ENCODE data around the gene DUXB. TPM values are rescaled to one million over a fixed set of nuclear protein-coding genes. Genes with fewer than 3 reads are reported as not detected.

The DUXB gene
- total RNA-seq, 3 donors from 2014 or later (not counting 1 experiment from before 2014, with no cell fraction given) = not detected

- peaks cover 45% of the 10 kb centered on the region for H3K36me3 ChIP-seq (ENCODE audit: control insufficient read depth, insufficient read depth, low read length)
- no peaks in the 10 kb centered on the region for H3K27me3 ChIP-seq (ENCODE audit: control insufficient read depth, insufficient read depth, low read length)
- Mint-ChIP-seq H3K4me1 (peaks cover 18 to 26% of the 10 kb centered on the region in 2 donors), H3K9me3 (no peaks in the 10 kb centered on the region), H3K4me3 (no peak overlapping the region), H3K27ac (peak overlapping the region in 1 of 2 donors; percentile 73), H3K27me3 (ENCODE audit: low read depth in 2 of 2) (no peaks in the 10 kb centered on the region), H3K36me3 (peaks cover 18% of the 10 kb centered on the region)
- TF ChIP-seq CTCF (IDR thresholded peaks at IDR 0.05) = no peak
- 98% methylated on average over 6 of the region's 6 CpGs for WGBS (ENCODE audit: insufficient coverage)
- no peak overlapping the region for H3K27ac ChIP-seq (ENCODE audit: low read length)
- no peaks in the 10 kb centered on the region for H3K4me1 ChIP-seq (ENCODE audit: control insufficient read depth, insufficient read depth, low read length)
- no peak overlapping the region for H3K4me3 ChIP-seq (ENCODE audit: low read length)
- intact Hi-C loops (cut with micrococcal nuclease) = no loop called here
- no peak for DNase-seq
- ATAC-seq = no peak
- H3K9me3 ChIP-seq (ENCODE audit: control insufficient read depth, insufficient read depth, low read length) = no peaks in the 10 kb centered on the region
Measured at GRCh38 chr16:75660321-75660720, 40.9 kb downstream of the DUXB start.

DNA sequence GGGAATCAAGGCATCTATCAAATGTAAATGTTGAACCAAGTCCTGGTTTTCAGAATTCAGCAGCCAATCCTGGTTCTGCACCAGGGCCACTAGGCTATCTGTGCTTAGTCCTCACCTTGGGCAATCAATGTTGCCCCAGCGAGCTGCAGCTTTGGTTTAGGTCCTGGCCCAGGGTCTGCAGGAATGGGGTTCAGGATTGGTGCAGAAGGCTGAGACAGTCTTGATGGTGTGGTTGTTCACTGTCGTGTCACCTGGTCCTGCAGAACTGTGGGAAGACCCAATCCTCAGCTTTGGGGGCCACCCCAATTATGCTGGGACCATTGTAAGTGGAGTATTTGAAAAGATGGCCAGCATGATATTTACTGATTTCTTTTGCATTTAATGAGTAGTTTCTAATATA, 43.1 kb downstream of the DUXB start:
- H3K9me3 Mint-ChIP-seq = no peaks in the 10 kb centered on the region
- peaks cover 31 to 38% of the 10 kb centered on the region in 2 donors for H3K4me1 Mint-ChIP-seq
- Histone ChIP-seq H3K9me3 (ENCODE audit: control insufficient read depth, insufficient read depth, low read length) (no peaks in the 10 kb centered on the region), H3K27me3 (ENCODE audit: control insufficient read depth, insufficient read depth, low read length) (no peaks in the 10 kb centered on the region), H3K4me3 (ENCODE audit: low read length) (no peak overlapping the region), H3K4me1 (ENCODE audit: control insufficient read depth, insufficient read depth, low read length) (peaks cover 4% of the 10 kb centered on the region), H3K27ac (ENCODE audit: low read length) (no peak overlapping the region), H3K36me3 (ENCODE audit: control insufficient read depth, insufficient read depth, low read length) (peaks cover 56% of the 10 kb centered on the region)
- H3K36me3 Mint-ChIP-seq = peaks cover 18% of the 10 kb centered on the region
- no peaks in the 10 kb centered on the region for H3K27me3 Mint-ChIP-seq (ENCODE audit: low read depth in 2 of 2)
- intact Hi-C loops (cut with micrococcal nuclease) = no loop called here
- ATAC-seq (no peak), DNase-seq (no peak)
- WGBS (ENCODE audit: insufficient coverage) = 92% methylated on average over 2 of the region's 2 CpGs
- no peak for TF ChIP-seq CTCF (IDR thresholded peaks at IDR 0.05)
- H3K4me3 Mint-ChIP-seq = no peak overlapping the region
- peak overlapping the region; percentile 23 to 58 for H3K27ac Mint-ChIP-seq

DNA sequence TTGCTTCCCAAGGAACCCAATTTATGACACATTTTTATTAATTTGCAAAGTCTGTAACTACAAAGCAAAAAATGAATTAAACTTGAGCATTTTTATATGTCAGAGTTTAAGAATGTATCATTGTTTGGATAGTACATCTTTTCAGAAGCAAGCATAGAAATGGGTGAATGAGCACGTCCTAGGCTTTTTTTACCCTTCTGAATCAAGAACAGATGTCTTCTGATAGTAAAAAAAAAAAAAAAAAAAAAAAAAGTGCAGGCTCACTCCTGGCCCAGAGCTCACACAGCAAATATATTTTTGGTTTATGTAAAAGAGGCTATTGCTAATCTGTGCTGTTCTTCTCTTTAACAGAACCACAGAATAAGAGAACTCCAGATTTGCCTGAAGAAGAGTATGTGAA, 47.3 kb downstream of the DUXB start:
- Mint-ChIP-seq H3K27me3 (ENCODE audit: low read depth in 2 of 2) (no peaks in the 10 kb centered on the region), H3K9me3 (no peaks in the 10 kb centered on the region), H3K36me3 (peaks cover 18% of the 10 kb centered on the region), H3K4me1 (peaks cover 54 to 61% of the 10 kb centered on the region in 2 donors), H3K27ac (peak overlapping the region; percentile 99), H3K4me3 (peak overlapping the region; percentile 22)
- intact Hi-C loops (cut with micrococcal nuclease) = no loop called here
- H3K36me3 ChIP-seq (ENCODE audit: control insufficient read depth, insufficient read depth, low read length) = peaks cover 45% of the 10 kb centered on the region
- WGBS (ENCODE audit: insufficient coverage) = 80% methylated on average over 1 of the region's 1 CpG
- H3K27ac ChIP-seq (ENCODE audit: low read length) = no peak overlapping the region
- DNase-seq (no peak), ATAC-seq (no peak)
- TF ChIP-seq CTCF (IDR thresholded peaks at IDR 0.05) = no peak
- no peaks in the 10 kb centered on the region for H3K9me3 ChIP-seq (ENCODE audit: control insufficient read depth, insufficient read depth, low read length)
- H3K4me1 ChIP-seq (ENCODE audit: control insufficient read depth, insufficient read depth, low read length) = peaks cover 20% of the 10 kb centered on the region
- no peaks in the 10 kb centered on the region for H3K27me3 ChIP-seq (ENCODE audit: control insufficient read depth, insufficient read depth, low read length)
- no peak overlapping the region for H3K4me3 ChIP-seq (ENCODE audit: low read length)

Data from natural killer cell (primary cell).